Fibroblast of lung (primary cell): Measurements from ENCODE around the gene CD3G. TPM values are rescaled to one million over a fixed set of nuclear protein-coding genes. Genes with fewer than 3 reads are reported as not detected.

ENCODE experiments used
- DNase-seq, 2 donors: peaks; one replicate each; pipeline versions ENCODE4 v3.0.0 to v3.0.0-alpha.2; 2010; ENCODE audit warnings: low read depth in 2 of 2
- H2AFZ ChIP-seq: 2 replicates; pipeline ENCODE4 v1.5.1; 2012; ENCODE audit warnings: low read length, control low read depth, inconsistent platforms
- H3K27ac ChIP-seq: 2 replicates; pipeline ENCODE4 v1.5.1; 2011; ENCODE audit warnings: low read length, control low read depth; ENCODE audit not compliant: insufficient read depth
- H3K27me3 ChIP-seq: 2 replicates; pipeline ENCODE4 v1.5.1; 2011; ENCODE audit warnings: mild to moderate bottlenecking, low read length; ENCODE audit not compliant: control insufficient read depth, insufficient read depth
- H3K36me3 ChIP-seq: 2 replicates; pipeline ENCODE4 v1.5.1; 2011; ENCODE audit warnings: low read length; ENCODE audit not compliant: control insufficient read depth, insufficient read depth
- H3K4me1 ChIP-seq: 2 replicates; pipeline ENCODE4 v1.5.1; 2011; ENCODE audit warnings: low read length; ENCODE audit not compliant: control insufficient read depth, insufficient read depth; ENCODE audit errors: extremely low read depth
- H3K4me2 ChIP-seq: 2 replicates; pipeline ENCODE4 v1.5.1; 2011; ENCODE audit warnings: low read length, control low read depth; ENCODE audit not compliant: insufficient read depth; ENCODE audit errors: extremely low read depth
- H3K4me3 ChIP-seq, 4 experiments: fragments of 200-600 bp in 1 of 4; sonication (generic) in 1 of 4; replicated peaks in 1 of 4; 2 replicates each; pipeline ENCODE4 v1.5.1; 2011 to 2016; ENCODE audit warnings: low read length in 4 of 4, low read depth in 3 of 4, mild to moderate bottlenecking in 3 of 4, control low read depth in 2 of 4, inconsistent platforms in 1 of 4, mixed read lengths in 1 of 4; ENCODE audit not compliant: insufficient read depth in 1 of 4; ENCODE audit errors: control extremely low read depth in 1 of 4
- H3K79me2 ChIP-seq: 2 replicates; pipeline ENCODE4 v1.5.1; 2012; ENCODE audit warnings: mild to moderate bottlenecking, low read length, inconsistent platforms; ENCODE audit not compliant: control insufficient read depth, insufficient read depth
- H3K9ac ChIP-seq: 2 replicates; pipeline ENCODE4 v1.5.1; 2011; ENCODE audit warnings: mild to moderate bottlenecking, low read length, control low read depth; ENCODE audit not compliant: insufficient read depth
- H3K9me3 ChIP-seq: 2 replicates; pipeline ENCODE4 v1.5.1; 2012; ENCODE audit warnings: low read depth, low read length; ENCODE audit not compliant: control insufficient read depth, insufficient read depth
- H4K20me1 ChIP-seq: 2 replicates; pipeline ENCODE4 v1.5.1; 2011; ENCODE audit warnings: low read length; ENCODE audit not compliant: control insufficient read depth, insufficient read depth; ENCODE audit errors: extremely low read depth
- CTCF ChIP-seq, 2 donors: IDR thresholded peaks in 1 of 2; conservative IDR thresholded peaks in 1 of 2; 1 replicate in 1 of 2; 2 replicates in 1 of 2; pipeline ENCODE4 v1.5.1; 2011 to 2012; ENCODE audit warnings: low read length in 2 of 2, control low read depth in 1 of 2, inconsistent platforms in 1 of 2, low read depth in 1 of 2, mild to moderate bottlenecking in 1 of 2
- EZH2 ChIP-seq: IDR thresholded peaks from 2 replicates; pipeline ENCODE4 v1.5.1; 2012; ENCODE audit warnings: low read length, control low read depth, mild to moderate bottlenecking; ENCODE audit errors: missing control alignments
- polyA plus RNA-seq, 2 donors: library from polyadenylated mRNA; depleted of rRNA in 1 of 2; stranded (reverse) in 1 of 2; unstranded in 1 of 2; fragments of >200 nt; gene quantifications; 2 replicates each; pipeline ENCODE4 v1.2.1, GENCODE V29; 2011 to 2012; ENCODE audit warnings: missing spikeins in 1 of 2
- total RNA-seq: library from RNA; depleted of rRNA; stranded (reverse); fragments of >200 nt; gene quantifications from 2 replicates; pipeline ENCODE4 v1.2.1, GENCODE V29; 2014

The CD3G gene
- total and polyA plus RNA-seq, 2 donors (not counting 1 experiment from before 2014, with no cell fraction given): not detected

- H3K4me1 ChIP-seq: no peaks in the 10 kb centered on the region
- no peaks in the 10 kb centered on the region for H4K20me1 ChIP-seq
- peaks cover 3% of the 10 kb centered on the region for H3K27me3 ChIP-seq
- no peak overlapping the region for H3K9ac ChIP-seq
- DNase-seq: no peak
- H2AFZ ChIP-seq: no peak overlapping the region
- no peaks in the 10 kb centered on the region for H3K36me3 ChIP-seq
- TF ChIP-seq CTCF (conservative IDR thresholded peaks at IDR 0.05 in 1 of 2, IDR thresholded peaks at IDR 0.05 in 1 of 2; ENCODE audit: low read depth in 1 of 2, low read length in 2 of 2) (no peak), EZH2 (no peak)
- no peak overlapping the region for H3K4me3 ChIP-seq
- no peak overlapping the region for H3K27ac ChIP-seq
- no peak overlapping the region for H3K4me2 ChIP-seq
- H3K79me2 ChIP-seq: no peaks in the 10 kb centered on the region
- no peaks in the 10 kb centered on the region for H3K9me3 ChIP-seq
These were observed 896 bp upstream of the CD3G start for GRCh38 chr11:118343248-118343647.

GRCh38 chr11:118349475-118349874, 5.3 kb downstream of the CD3G start:
- Histone ChIP-seq H3K4me3 (no peak overlapping the region), H3K79me2 (no peaks in the 10 kb centered on the region), H2AFZ (no peak overlapping the region), H3K27ac (no peak overlapping the region), H3K9ac (no peak overlapping the region), H3K4me1 (no peaks in the 10 kb centered on the region), H3K27me3 (peaks cover 2% of the 10 kb centered on the region), H3K36me3 (no peaks in the 10 kb centered on the region), H4K20me1 (no peaks in the 10 kb centered on the region), H3K9me3 (no peaks in the 10 kb centered on the region), H3K4me2 (no peak overlapping the region)
- no peak for TF ChIP-seq CTCF (conservative IDR thresholded peaks at IDR 0.05 in 1 of 2, IDR thresholded peaks at IDR 0.05 in 1 of 2; ENCODE audit: low read depth in 1 of 2, low read length in 2 of 2)
- no peak for TF ChIP-seq EZH2
- no peak for DNase-seq

GRCh38 chr11:118353084-118353710, 9.1 kb downstream of the CD3G start:
- H3K36me3 ChIP-seq: no peaks in the 10 kb centered on the region
- TF ChIP-seq EZH2: no peak
- peak in 1 of 2 donors; percentile 47 for TF ChIP-seq CTCF (conservative IDR thresholded peaks at IDR 0.05 in 1 of 2, IDR thresholded peaks at IDR 0.05 in 1 of 2; ENCODE audit: low read depth in 1 of 2, low read length in 2 of 2)
- peaks cover 2% of the 10 kb centered on the region for H3K27me3 ChIP-seq
- H3K4me1 ChIP-seq: no peaks in the 10 kb centered on the region
- no peak overlapping the region for H3K9ac ChIP-seq
- H3K27ac ChIP-seq: no peak overlapping the region
- no peak overlapping the region for H2AFZ ChIP-seq
- H3K79me2 ChIP-seq: no peaks in the 10 kb centered on the region
- H3K4me2 ChIP-seq: no peak overlapping the region
- no peaks in the 10 kb centered on the region for H4K20me1 ChIP-seq
- no peak overlapping the region for H3K4me3 ChIP-seq
- peak in 1 of 2 donors; percentile 38 for DNase-seq
- H3K9me3 ChIP-seq: no peaks in the 10 kb centered on the region
